HG02870 (cell line): ENCODE data around the gene ALG1L2.
"Not testable (repeated sequence)": the region's sequence is repeated elsewhere in the genome, so short reads cannot be mapped to it uniquely, and the experiment has no call there.

ENCODE experiments used
- ATAC-seq: cut with Tn5 transposase; IDR thresholded peaks from one replicate; pipeline ENCODE4 v1.9.1; 2021; ENCODE audit warnings: mild to moderate bottlenecking, moderate library complexity; ENCODE audit not compliant: unreplicated experiment

ALG1L2 gene

DNA sequence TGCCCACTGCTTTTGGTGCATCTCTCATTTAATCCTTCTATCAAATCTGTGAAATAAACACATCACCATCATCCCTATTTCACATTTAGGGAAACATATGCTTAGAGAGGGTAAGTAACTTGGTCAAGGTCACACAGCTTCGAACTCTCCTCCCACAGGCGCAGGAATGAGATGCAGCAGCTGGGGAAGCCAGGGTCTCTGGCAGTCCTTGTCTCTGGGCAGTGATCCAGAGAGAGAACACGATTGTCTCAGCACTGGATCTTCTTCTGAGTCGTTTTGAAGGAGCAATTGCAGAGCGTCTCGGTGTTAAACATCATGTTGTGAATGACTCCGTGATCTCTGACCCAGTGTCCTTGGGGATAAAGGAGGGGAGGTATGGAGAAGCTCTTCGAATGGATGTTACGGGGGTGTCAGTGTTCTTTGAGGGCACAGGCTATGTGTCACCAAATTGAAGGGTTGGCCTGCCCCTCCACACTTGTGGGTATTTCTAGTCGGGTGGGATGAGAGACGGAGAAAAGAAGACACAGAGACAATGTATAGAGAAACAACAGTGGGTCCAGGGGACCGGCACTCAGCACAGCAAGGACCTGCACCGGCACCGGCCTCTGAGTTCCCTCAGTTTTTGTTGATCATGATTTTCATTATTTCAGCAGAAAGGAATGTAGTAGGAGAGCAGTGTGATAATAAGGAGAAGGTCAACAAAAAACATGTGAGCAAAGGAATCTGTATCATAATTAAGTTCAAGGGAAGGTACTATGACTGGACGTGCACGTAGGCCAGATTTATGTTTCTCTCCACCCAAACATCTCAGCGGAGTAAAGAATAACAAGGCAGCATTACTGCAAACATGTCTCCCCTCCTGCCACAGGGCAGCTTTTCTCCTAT, 41.5 kb downstream of the ALG1L2 start:
- not testable (repeated sequence) for ATAC-seq

DNA sequence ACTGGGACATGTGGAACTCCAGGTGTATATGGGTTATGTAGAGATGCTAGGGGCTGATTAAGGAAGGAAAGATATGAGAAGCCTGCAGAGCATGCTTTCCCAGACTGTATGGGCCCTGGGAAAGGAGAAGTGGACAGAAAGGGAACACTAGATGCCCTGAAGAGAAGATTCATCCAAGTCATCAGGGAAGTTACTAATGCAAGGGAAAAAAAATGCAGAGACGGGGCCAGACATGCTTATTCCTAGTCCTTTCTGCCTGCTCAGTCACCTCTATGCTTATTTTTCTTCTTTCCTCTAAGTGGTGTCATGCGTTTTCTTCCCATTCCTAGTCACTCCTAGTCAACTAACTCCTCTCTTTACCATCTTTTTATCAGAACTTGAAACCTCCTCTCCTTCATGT, 43.8 kb downstream of the ALG1L2 start:
- not testable (repeated sequence) for ATAC-seq

GRCh38 chr3:130136337-130136736, 54.7 kb downstream of the ALG1L2 start:
- not testable (repeated sequence) for ATAC-seq

DNA sequence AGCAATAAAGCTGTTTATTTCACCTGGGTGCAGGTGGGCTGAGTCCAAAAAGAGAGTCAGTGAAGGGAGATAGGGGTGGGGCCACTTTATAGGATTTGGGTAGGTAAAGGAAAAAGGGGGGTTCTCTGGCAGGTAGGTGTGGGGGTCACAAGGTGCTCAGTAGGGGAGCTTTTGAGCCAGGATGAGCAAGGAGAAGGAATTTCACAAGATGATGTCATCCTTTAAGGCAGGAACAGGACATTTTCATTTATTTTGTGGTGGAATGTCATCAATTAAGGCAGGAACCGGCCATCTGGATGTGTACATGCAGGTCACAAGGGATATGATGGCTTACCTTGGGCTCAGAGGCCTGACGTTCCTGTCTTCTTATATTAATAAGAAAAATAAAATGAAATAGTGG, 56.1 kb downstream of the ALG1L2 start:
- not testable (repeated sequence) for ATAC-seq

GRCh38 chr3:130138992-130139391, 57.4 kb downstream of the ALG1L2 start:
- ATAC-seq, result not testable (repeated sequence)

GRCh38 chr3:130140756-130141155, 59.1 kb downstream of the ALG1L2 start:
- ATAC-seq, result not testable (repeated sequence)

DNA sequence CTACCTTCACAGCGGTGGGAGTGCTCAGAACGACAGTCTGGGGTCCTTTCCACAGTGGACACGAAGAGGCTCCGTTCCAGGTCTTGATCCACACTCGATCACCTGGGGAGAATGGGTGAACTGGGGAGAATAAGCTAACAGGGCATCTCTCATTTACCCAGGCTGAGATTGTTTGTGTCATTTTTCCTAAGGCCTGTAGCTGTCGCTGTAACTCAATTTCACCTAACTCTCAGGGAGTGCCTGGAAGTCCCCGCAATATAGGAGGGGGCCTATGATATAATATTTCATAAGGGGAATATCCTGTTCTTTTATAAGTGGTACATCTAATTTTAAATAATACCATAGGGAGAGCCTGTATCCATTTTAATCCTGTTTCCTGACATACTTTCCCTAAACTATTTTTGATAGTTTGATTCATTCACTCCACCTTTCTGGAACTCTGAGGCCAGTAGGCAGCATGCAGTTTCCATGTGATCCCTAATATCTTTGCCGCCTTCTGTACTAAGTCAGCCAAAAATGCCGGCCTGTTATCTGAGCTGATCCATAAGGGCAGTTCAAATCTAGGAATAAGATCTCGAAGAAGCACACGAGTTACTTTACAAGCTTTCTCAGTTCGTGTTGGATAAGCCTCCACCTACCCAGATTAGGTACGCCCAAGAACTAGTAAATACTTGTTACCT, 62.2 kb downstream of the ALG1L2 start:
- ATAC-seq, result not testable (repeated sequence)

GRCh38 chr3:130144328-130144650, 62.7 kb downstream of the ALG1L2 start:
- not testable (repeated sequence) for ATAC-seq

DNA sequence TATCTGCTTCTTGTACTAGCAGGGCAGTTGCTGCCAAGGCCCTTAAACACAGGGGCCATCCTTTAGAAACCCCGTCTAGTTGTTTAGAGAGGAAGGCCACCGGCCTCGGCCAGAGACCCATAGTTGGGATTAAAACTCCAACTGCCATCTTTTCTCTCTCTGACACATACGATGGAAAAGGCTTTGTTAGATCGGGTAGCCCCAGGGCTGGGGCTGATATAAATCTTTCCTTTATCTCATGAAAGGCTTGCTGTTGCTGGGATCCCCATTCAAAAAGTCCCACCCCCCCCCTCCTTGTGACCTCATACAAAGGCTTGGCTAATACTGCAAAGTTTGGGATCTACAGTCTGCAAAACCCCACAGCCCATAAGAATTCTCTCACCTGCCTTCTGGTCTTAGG, 63.8 kb downstream of the ALG1L2 start:
- ATAC-seq, result not testable (repeated sequence)

DNA sequence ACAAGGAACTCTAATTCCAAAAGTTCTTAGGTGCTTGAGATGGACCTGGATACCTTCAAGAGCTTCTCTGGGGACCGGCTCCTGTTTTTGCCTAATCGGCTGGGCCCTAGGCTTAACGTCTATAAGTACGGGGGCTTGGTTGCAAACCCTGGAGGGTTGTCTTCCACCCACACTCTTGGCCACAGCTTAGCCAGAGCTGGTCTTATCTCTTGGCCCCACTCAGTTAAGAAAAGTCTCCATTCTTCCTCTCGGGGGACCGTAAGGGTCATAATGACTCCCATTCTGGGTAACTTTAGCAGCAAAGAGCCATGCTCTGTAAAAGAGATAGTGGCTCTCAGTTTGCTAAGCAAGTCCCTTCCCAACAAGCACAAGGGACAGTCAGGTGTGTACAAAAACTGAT, 64.8 kb downstream of the ALG1L2 start:
- not testable (repeated sequence) for ATAC-seq
